ENCODE results near the gene PAGE4.

Gene PAGE4

GRCh38 chrX:49829016-49829415, at the start of gene PAGE4:
TSS of gene PAGE4 (plus strand) at chrX:49829303. CDS start at chrX:49830429, 1,126 bp downstream.
- DNase-seq (ENCODE audit: low spot score), result peak; percentile 24

GRCh38 chrX:49784747-49785280, 44.3 kb upstream of the PAGE4 start:
- no peak for DNase-seq (ENCODE audit: low spot score)

- DNase-seq (ENCODE audit: low spot score), result no peak
These were observed 36.7 kb upstream of the PAGE4 start for GRCh38 chrX:49792376-49792775.

- no peak for DNase-seq (ENCODE audit: low spot score)
These were observed 35.4 kb upstream of the PAGE4 start for GRCh38 chrX:49793686-49794085.

GRCh38 chrX:49799828-49800227, 29.3 kb upstream of the PAGE4 start:
- DNase-seq (ENCODE audit: low spot score), result no peak

- DNase-seq (ENCODE audit: low spot score), result no peak
These were observed 19.0 kb upstream of the PAGE4 start for GRCh38 chrX:49809891-49810632.

GRCh38 chrX:49812177-49812576, 16.9 kb upstream of the PAGE4 start:
- no peak for DNase-seq (ENCODE audit: low spot score)

GRCh38 chrX:49816435-49816834, 12.7 kb upstream of the PAGE4 start:
- no peak for DNase-seq (ENCODE audit: low spot score)

GRCh38 chrX:49838374-49838773, 9.3 kb downstream of the PAGE4 start:
- DNase-seq (ENCODE audit: low spot score), result peak; percentile 30

- DNase-seq (ENCODE audit: low spot score), result peak; percentile 70
These were observed 11.6 kb downstream of the PAGE4 start for GRCh38 chrX:49840679-49841078.

GRCh38 chrX:49842621-49843020, 13.5 kb downstream of the PAGE4 start:
- peak; percentile 7 for DNase-seq (ENCODE audit: low spot score)

- DNase-seq (ENCODE audit: low spot score), result no peak
These were observed 15.5 kb downstream of the PAGE4 start for GRCh38 chrX:49844611-49845010.

GRCh38 chrX:49845701-49846403, 16.7 kb downstream of the PAGE4 start:
- no peak for DNase-seq (ENCODE audit: low spot score)

- DNase-seq (ENCODE audit: low spot score), result no peak
These were observed 17.4 kb downstream of the PAGE4 start for GRCh38 chrX:49846522-49846921.

- DNase-seq (ENCODE audit: low spot score), result no peak
These were observed 19.2 kb downstream of the PAGE4 start for GRCh38 chrX:49848275-49848674.

GRCh38 chrX:49850028-49850427, 20.9 kb downstream of the PAGE4 start:
- DNase-seq (ENCODE audit: low spot score), result no peak

- no peak for DNase-seq (ENCODE audit: low spot score)
These were observed 24.6 kb downstream of the PAGE4 start for GRCh38 chrX:49853661-49854060.

- DNase-seq (ENCODE audit: low spot score), result no peak
These were observed 27.7 kb downstream of the PAGE4 start for GRCh38 chrX:49856819-49857218.

- no peak for DNase-seq (ENCODE audit: low spot score)
These were observed 29.2 kb downstream of the PAGE4 start for GRCh38 chrX:49858341-49858740.

- no peak for DNase-seq (ENCODE audit: low spot score)
These were observed 30.4 kb downstream of the PAGE4 start for GRCh38 chrX:49859491-49859890.

GRCh38 chrX:49860867-49861535, 31.9 kb downstream of the PAGE4 start:
- no peak for DNase-seq (ENCODE audit: low spot score)

GRCh38 chrX:49862093-49862492, 33.0 kb downstream of the PAGE4 start:
- DNase-seq (ENCODE audit: low spot score), result no peak

GRCh38 chrX:49868739-49869138, 39.6 kb downstream of the PAGE4 start:
- DNase-seq (ENCODE audit: low spot score), result no peak
